CD4-positive, alpha-beta T cell treated with Interleukin-10 for 1 hour (primary cell): ENCODE measurements around the gene CHCHD6.
A peak's percentile ranks its signal among the peaks of the same experiment; 100 is the strongest.

Experiments
- DNase-seq: peaks from one replicate; pipeline ENCODE4 v3.0.0-alpha.2; 2020

Gene CHCHD6

GRCh38 chr3:126900859-126901540 lies 197.0 kb downstream of the CHCHD6 start:
- no peak for DNase-seq

DNA sequence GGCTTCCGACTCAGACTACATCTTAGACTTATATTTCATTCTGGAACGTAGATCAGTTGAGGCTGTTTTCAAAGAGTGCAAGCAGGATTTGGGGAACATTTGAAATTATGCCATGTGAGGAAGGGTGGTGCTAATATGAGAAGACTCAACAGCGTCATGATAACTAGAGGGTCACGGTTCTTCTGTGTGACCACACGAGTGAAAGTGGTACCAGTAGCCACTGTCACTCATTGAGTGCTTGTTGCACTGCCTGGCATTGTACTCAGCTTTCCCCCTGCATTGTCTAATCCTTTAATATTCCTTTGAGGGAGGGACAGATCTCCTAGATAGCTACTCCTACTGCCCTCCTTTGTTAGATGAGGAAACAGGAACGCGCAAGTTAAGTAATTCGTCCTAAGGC lies 197.6 kb downstream of the CHCHD6 start:
- no peak for DNase-seq

- no peak for DNase-seq
Observed at GRCh38 chr3:126903521-126903920, 199.5 kb downstream of the CHCHD6 start.

- DNase-seq = no peak
Observed at GRCh38 chr3:126907557-126907956, 203.5 kb downstream of the CHCHD6 start.

- DNase-seq = no peak
Observed at GRCh38 chr3:126908752-126909275, 204.8 kb downstream of the CHCHD6 start.

DNA sequence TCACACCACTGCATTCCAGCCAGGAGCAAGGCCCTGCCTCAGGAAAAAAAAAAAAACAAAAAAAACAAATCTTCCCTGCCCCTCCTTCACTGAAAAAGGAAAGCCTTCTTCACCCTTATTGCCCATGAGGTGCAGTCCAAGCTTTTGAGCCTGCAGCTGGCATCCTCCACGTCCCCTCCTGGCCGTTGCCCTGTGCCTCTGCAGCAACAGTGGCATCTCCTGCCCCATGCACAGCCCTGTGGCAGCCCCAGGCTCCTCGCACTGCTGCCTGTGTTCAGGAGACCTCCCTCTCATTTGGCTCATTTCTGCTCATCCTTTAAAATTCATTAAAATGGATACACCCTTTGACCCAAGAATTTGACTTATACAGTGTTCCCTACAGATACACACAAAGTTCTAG lies 206.2 kb downstream of the CHCHD6 start:
- DNase-seq = no peak

DNA sequence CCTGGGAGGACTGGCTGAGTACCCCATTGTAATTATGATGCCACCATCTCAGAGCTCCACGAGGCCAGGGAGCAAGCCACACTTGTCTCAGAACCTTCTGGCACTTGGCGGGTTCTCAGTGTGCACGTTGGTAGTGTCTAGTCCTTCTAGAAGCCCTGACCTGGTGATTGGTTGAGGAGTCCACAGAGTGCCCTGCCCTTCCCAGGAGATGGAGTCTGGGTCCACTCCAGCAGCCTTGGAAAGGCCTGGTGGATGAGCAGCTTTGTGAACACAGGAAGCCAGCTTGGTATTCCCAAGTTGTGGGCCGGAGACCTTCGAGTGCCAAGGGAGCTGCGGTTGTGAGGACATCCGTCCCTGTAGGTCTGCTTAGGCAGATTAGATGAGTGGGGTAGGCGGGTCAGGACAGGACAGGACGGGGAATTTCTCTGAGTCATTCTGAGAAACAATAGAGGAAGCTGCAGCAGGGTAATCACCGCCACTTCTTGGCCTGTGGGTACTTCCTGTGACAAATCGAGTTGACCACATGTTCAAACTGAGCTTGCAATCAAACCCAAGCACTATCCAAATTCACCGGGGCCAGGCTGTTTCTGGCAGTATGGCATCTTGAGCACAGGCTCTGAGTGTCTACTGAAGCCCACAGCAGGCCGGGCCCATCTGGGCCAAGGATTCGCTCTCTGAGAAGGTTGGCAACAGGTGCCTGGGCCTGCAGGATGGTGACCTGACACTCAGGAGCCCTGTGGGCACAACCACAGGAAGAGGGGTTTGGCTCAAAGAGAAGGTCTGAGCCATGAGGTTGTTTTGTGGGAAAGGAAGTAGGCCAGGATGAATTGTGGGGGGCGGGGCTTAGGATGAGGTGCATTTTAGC lies 207.4 kb downstream of the CHCHD6 start:
- DNase-seq = peak; percentile 77

- no peak for DNase-seq
Observed at GRCh38 chr3:126912027-126912422, 208.0 kb downstream of the CHCHD6 start.

GRCh38 chr3:126912491-126913195 lies 208.6 kb downstream of the CHCHD6 start:
- DNase-seq = no peak

DNA sequence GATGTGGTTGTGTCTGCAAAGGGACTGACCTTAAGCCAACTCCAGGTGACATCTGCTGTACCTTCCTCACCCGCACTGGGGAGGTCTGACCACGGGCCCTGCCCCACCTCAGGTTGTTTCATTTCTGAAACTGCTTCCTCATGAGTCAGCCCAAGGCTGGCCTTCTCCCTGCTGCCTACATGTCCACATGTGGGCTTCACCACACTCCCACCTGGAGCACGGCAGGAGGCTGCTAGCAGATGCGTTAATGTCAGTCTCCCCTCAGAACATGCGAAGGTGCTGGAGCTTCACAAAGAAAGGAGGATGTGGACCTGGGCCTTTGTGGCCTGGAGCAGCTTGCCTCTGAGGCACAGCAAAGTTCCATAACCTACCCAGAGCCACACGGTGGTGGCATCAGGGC lies 209.5 kb downstream of the CHCHD6 start:
- no peak for DNase-seq

GRCh38 chr3:126914226-126914625 lies 210.2 kb downstream of the CHCHD6 start:
- DNase-seq = no peak

DNA sequence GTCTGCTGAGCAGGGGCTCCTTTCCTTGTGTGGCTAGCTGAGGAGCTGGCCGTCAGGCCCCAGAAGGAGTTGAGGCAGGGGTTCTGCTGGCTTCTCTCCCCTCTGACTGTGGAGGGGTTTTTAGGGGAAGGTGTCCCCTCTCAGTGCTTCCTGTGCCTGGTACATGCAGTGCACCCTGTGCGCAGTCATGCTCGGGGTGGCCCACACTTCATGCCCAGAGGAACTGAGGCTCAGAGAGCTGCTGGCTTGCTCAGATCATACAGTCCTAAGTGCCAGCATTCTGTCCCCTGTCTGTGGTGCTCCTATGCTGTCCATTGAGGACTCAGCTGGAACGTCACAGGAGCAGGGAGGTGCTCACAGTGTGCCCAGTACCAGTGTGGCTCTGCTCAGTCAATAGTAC lies 211.0 kb downstream of the CHCHD6 start:
- DNase-seq = no peak

GRCh38 chr3:126916546-126916945 lies 212.5 kb downstream of the CHCHD6 start:
- no peak for DNase-seq

DNA sequence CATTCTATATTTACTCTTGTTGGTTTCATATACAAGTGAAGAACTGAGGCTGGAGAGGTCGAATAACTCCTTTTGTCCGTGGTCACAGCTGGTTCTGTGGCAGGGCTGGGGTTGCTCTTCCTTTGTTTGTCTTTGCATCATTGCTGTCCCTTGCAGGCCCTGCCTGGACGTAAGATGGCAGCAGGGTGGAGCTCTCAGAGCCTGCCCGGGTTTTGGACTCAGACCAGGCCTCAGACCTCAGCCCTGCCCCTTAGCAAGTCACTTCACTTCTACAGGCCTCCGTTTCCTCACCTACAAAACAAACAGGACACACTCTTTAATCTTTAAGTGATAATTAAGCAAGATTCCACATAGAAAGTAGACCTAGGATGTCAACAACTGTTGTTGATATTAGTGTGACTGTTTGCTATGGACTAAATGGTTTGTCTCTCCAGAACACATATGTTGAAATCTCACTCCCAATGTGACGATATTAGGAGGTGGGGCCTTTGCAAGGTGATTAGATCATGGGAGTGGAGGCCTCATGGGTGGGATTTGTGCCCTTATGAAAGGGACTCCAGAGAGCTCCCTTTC lies 213.3 kb downstream of the CHCHD6 start:
- no peak for DNase-seq

DNA sequence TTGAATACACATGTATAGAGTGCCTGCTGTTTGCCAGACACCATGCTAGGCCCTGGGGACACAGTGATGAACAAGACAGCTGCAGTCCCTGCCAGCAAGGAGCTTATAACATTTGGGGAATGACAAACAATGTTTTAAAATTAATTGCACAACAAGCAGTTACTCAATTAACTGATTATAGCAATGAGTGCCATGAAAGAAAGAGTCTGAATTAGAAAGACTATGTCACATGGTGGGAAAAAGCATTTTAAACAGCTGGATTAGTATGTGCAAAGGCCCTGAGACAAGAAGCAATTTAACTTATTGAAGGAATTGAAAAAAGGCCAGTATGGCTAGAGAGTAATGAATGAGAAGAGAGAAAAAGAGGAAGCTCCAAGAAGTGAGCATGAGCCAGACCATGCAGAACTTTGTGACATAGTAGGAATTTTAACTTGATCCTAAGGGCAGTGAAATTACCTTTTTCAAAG lies 214.3 kb downstream of the CHCHD6 start:
- DNase-seq = no peak

DNA sequence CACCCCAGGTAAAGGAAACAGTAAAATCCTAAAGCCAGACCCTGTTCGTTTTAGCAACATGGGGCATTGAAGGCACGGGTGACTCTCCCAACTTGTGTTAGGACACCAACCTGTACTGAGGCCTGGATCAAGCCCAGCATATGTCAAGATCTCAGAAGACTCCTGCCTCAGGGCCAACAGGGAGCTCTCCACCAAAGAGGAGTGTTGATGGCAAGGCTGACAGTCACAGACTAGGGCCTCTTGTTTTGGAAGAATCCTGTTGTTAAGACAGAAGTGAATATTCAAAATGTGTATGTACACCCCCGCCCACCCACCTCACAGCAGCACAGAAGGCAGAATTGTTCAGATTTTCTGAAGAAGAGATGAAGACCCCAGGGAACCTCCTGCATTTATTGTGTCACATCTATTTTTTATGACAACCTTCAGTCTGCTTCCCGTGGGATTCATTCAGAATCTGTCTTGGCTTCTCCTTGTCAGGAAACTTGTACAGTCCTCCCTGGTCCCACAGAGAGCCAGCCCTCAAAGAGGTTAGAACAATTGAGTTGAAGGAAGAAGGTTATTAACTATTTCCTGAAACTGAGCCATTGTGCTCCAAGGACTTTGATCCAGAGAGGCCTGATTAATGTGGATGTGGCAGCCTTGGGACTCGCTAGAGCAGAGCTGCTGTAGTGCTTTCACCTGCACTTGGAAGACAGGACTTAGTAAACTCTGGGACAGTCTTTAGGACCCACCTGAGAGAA lies 217.2 kb downstream of the CHCHD6 start:
- DNase-seq = no peak

- no peak for DNase-seq
Observed at GRCh38 chr3:126922466-126922865, 218.4 kb downstream of the CHCHD6 start.

DNA sequence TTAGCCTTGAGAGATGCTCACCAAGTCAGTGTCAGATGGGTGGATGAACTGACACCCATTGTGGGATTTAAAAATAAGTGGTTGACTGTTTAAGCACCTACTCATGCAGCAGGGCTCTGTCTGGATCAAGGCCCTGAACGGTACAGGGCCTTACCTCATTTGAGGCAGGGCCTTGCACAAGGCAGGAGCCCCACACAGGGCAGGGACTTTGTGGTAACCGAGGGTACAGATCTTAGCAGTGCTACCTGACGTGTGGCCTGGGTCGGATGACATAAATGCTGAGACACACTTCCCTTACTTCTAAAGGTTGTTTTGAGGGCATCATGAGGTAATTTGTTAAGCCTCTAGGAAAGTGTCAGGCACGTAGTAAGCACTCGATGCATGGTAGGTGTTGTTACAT lies 219.4 kb downstream of the CHCHD6 start:
- DNase-seq = no peak

DNA sequence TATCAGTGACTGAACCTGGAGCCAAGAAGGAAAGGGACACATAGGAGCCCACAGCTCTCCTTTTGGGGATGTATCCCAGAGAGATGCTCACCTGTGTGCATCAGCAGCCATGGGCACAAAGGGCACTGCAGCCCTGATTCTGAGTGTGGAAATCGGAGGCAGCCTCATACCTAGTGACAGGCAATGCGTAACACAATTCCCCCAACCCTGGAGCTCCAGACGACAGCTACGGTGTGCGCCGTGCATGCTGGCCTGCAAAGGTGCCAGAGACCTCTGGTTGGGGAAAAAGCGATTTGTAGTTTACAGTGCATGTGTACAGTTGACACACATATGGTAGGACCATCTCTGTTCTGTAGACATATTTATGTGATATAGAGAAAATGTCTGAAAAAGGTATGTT lies 219.9 kb downstream of the CHCHD6 start:
- no peak for DNase-seq

DNA sequence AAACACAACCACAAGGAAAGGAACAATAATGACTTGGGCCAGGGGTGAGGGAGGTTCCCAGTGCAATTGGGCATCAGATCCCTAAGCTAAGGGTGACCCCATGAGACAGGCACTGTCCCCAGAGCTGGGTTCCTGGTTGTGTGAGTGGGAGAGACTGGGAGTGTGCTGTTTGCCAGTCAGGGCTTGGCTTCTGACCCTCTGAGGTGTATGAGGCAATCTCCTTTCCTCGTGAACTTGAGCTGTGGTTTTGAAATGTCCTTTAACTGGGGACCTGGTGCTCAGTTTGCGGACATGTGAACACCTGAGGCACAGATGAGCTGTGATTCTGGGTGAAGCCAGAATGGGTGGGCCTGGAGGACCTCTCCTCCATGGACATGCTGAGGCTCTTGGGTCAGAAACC lies 220.4 kb downstream of the CHCHD6 start:
- DNase-seq = no peak

GRCh38 chr3:126925411-126926171 lies 221.6 kb downstream of the CHCHD6 start:
- DNase-seq = no peak
